HCT116 (cell line): Measurements from ENCODE around the gene THADA. TPM values are rescaled to one million over a fixed set of nuclear protein-coding genes. Genes with fewer than 3 reads are reported as not detected.
"Not testable (repeated sequence)": the region's sequence is repeated elsewhere in the genome, so short reads cannot be mapped to it uniquely, and the experiment has no call there.

Experiments used
- ATAC-seq: fragments of 200-7000 bp; cut with Tn5 transposase; 2 replicates; pipeline ENCODE4 v1.9.1; 2020; ENCODE audit warnings: mild to moderate bottlenecking, moderate library complexity
- BruUV-seq: library from RNA; stranded (reverse); fragments of 400-500 nt; replicated peaks from 2 replicates; lab custom pipeline; 2021; lab: Mats Ljungman, UMichigan
- CTCF ChIA-PET: fragments of 300-600 bp; sonication (Branson Sonifier 250); formaldehyde crosslinking; loops from one replicate; lab custom pipeline; 2021; ENCODE audit warnings: antibody characterized with exemption; lab: Charles Lee
- POLR2A ChIA-PET: fragments of 300-600, 350-600 bp; sonication (Branson Sonifier 250); formaldehyde crosslinking; loops from one replicate; lab custom pipeline; 2021; ENCODE audit warnings: antibody characterized with exemption; lab: Charles Lee
- RAD21 ChIA-PET, 2 experiments: fragments of 300-600 bp; sonication (Branson Sonifier 250); formaldehyde crosslinking; loops; one replicate each; lab custom pipeline; 2023; ENCODE audit warnings: low total read pairs in 2 of 2; ENCODE audit not compliant: uncharacterized antibody in 2 of 2, unreplicated experiment in 2 of 2, low non-redundant PET in 1 of 2; lab: Charles Lee
- DNase-seq: peaks from one replicate; pipeline ENCODE4 v3.0.0-alpha.2; 2010; ENCODE audit warnings: low read depth, low spot score
- H2AFZ ChIP-seq: fragments of 200-600 bp; shearing (Covaris generic), sonication (generic); 2 replicates; pipeline ENCODE4 v1.6.1; 2017; ENCODE audit warnings: low read depth, mixed run types, mixed read lengths, antibody characterized with exemption, low read length; ENCODE audit not compliant: poor library complexity, severe bottlenecking
- H3K27ac ChIP-seq: 2 replicates; pipeline ENCODE4 v1.5.1; 2012; ENCODE audit warnings: low read depth, low read length
- H3K27me3 ChIP-seq: fragments of 200-600 bp; sonication (generic); 2 replicates; pipeline ENCODE4 v1.6.1; 2016; ENCODE audit warnings: mixed run types, low read length, mixed read lengths; ENCODE audit not compliant: insufficient read depth
- H3K36me3 ChIP-seq, 2 experiments: fragments of 200-500 bp in 1 of 2; fragments of 200-600 bp in 1 of 2; sonication (Bioruptor generic) in 1 of 2; sonication (generic) in 1 of 2; 2 replicates each; pipeline versions ENCODE4 v1.5.1 to v1.6.1; 2014 to 2016; ENCODE audit warnings: low read length in 2 of 2, inconsistent platforms in 1 of 2, mixed read lengths in 1 of 2, mixed run types in 1 of 2; ENCODE audit not compliant: insufficient read depth in 2 of 2, control insufficient read depth in 1 of 2
- H3K4me1 ChIP-seq, 2 experiments: fragments of 200-600 bp in 1 of 2; sonication (generic) in 1 of 2; 2 replicates each; pipeline versions ENCODE4 v1.5.1 to v1.6.1; 2012 to 2017; ENCODE audit warnings: low read length in 2 of 2, inconsistent platforms in 1 of 2, mild to moderate bottlenecking in 1 of 2, mixed read lengths in 1 of 2, mixed run types in 1 of 2, moderate library complexity in 1 of 2; ENCODE audit not compliant: insufficient read depth in 2 of 2, control insufficient read depth in 1 of 2
- H3K4me2 ChIP-seq: fragments of 200-600 bp; sonication (generic); 2 replicates; pipeline ENCODE4 v1.6.1; 2017; ENCODE audit warnings: mixed run types, low read length, mixed read lengths
- H3K4me3 ChIP-seq, 2 experiments: fragments of 200-600 bp in 1 of 2; sonication (generic) in 1 of 2; replicated peaks in 1 of 2; 2 replicates each; pipeline ENCODE4 v1.5.1; 2011 to 2016; ENCODE audit warnings: low read length in 2 of 2, control low read depth in 1 of 2, low read depth in 1 of 2, mild to moderate bottlenecking in 1 of 2, mixed read lengths in 1 of 2, mixed run types in 1 of 2
- H3K79me2 ChIP-seq: fragments of 200-600 bp; sonication (generic); 2 replicates; pipeline ENCODE4 v1.6.1; 2017; ENCODE audit warnings: mild to moderate bottlenecking, mixed run types, low read length, moderate library complexity, mixed read lengths; ENCODE audit not compliant: insufficient read depth
- H3K9ac ChIP-seq: fragments of 200-600 bp; sonication (generic); 2 replicates; pipeline ENCODE4 v1.6.1; 2016; ENCODE audit warnings: low read length, mixed read lengths
- H3K9me2 ChIP-seq: fragments of 200-600 bp; sonication (generic), shearing (Covaris generic); 2 replicates; pipeline ENCODE4 v1.6.1; 2017; ENCODE audit warnings: mixed run types, mild to moderate bottlenecking, moderate library complexity; ENCODE audit not compliant: insufficient read depth
- H3K9me3 ChIP-seq, 2 experiments: fragments of 200-500 bp in 1 of 2; fragments of 200-600 bp in 1 of 2; sonication (Bioruptor generic) in 1 of 2; sonication (generic) in 1 of 2; 2 replicates each; pipeline ENCODE4 v1.6.1; 2014 to 2017; ENCODE audit warnings: low read length in 2 of 2, mixed read lengths in 2 of 2, inconsistent platforms in 1 of 2, low read depth in 1 of 2, mild to moderate bottlenecking in 1 of 2, mixed run types in 1 of 2, moderate library complexity in 1 of 2; ENCODE audit not compliant: control insufficient read depth in 1 of 2, insufficient read depth in 1 of 2
- H4K20me1 ChIP-seq: fragments of 200-600 bp; sonication (generic), shearing (Covaris generic); 2 replicates; pipeline ENCODE4 v1.6.1; 2017; ENCODE audit warnings: mixed run types, mild to moderate bottlenecking, moderate library complexity; ENCODE audit not compliant: insufficient read depth
- CBX3 ChIP-seq: IDR thresholded peaks from 2 replicates; pipeline ENCODE4 v1.6.1; 2012; ENCODE audit warnings: low read depth
- CEBPB ChIP-seq: IDR thresholded peaks from 2 replicates; pipeline ENCODE4 v1.6.1; 2012; ENCODE audit warnings: low read depth
- ELF1 ChIP-seq: IDR thresholded peaks from 2 replicates; pipeline ENCODE4 v1.6.1; 2012; ENCODE audit warnings: low read depth, borderline replicate concordance
- FOSL1 ChIP-seq: IDR thresholded peaks from 2 replicates; pipeline ENCODE4 v1.6.1; 2012; ENCODE audit warnings: low read depth
- TCF7L2 ChIP-seq: IDR thresholded peaks from 2 replicates; pipeline ENCODE4 v1.7.0; 2011; ENCODE audit warnings: borderline replicate concordance, inconsistent platforms; ENCODE audit not compliant: insufficient read depth, insufficient read length; ENCODE audit errors: extremely low read depth
- YY1 ChIP-seq: IDR thresholded peaks from 2 replicates; pipeline ENCODE4 v1.6.1; 2011; ENCODE audit warnings: low read length, low read depth, moderate library complexity, mild to moderate bottlenecking; ENCODE audit not compliant: insufficient replicate concordance; ENCODE audit errors: extremely low read depth
- ZNF274 ChIP-seq: fragments of 200-500 bp; sonication (Bioruptor generic); IDR thresholded peaks from 2 replicates; pipeline ENCODE4 v1.6.1; 2014; ENCODE audit warnings: mild to moderate bottlenecking, low read depth, low read length, inconsistent platforms
- intact Hi-C: fragments of 100-400 bp; cut with micrococcal nuclease; formaldehyde crosslinking; loops from 2 replicates; pipeline ENCODE4 v1.10.0; 2022
- total RNA-seq: library from RNA; stranded (reverse); gene quantifications from one replicate; pipeline ENCODE4 v1.2.1, GENCODE V29; 2021; ENCODE audit not compliant: unreplicated experiment
- TF ChIP-seq, protein P1 (sequence below): IDR thresholded peaks from 2 replicates; pipeline ENCODE4 v1.6.1; 2012

Gene THADA
- total RNA-seq, 1 experiment from 2014 or later, result 30.7 TPM

- RAD21 ChIA-PET, result no interaction called here
- CTCF ChIA-PET, result no interaction called here
- POLR2A ChIA-PET, result no interaction called here
Observed at GRCh38 chr2:43551990-43552389, 43.8 kb downstream of the THADA start.

DNA sequence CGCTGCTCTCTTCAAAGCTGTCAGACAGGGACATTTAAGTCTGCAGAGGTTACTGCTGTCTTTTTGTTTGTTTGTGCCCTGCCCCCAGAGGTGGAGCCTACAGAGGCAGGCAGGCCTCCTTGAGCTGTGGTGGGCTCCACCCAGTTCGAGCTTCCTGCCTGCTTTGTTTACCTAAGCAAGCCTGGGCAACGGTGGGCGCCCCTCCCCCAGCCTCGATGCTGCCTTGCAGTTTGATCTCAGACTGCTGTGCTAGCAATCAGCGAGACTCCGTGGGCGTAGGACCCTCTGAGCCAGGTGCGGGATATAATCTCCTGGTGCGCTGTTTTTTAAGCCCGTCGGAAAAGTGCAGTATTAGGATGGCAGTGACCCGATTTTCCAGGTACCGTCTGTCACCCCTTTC lies 47.5 kb downstream of the THADA start:
- H3K4me1 ChIP-seq, POLR2A ChIA-PET, H3K79me2 ChIP-seq, H2AFZ ChIP-seq, H3K9me3 ChIP-seq, H3K4me2 ChIP-seq, intact Hi-C loops, H3K9ac ChIP-seq, ATAC-seq, H3K9me2 ChIP-seq, RAD21 ChIA-PET, H4K20me1 ChIP-seq, DNase-seq, H3K27ac ChIP-seq, BruUV-seq, CTCF ChIA-PET, H3K4me3 ChIP-seq, H3K27me3 ChIP-seq: not testable (repeated sequence)
- peaks cover 7 to 11% of the 10 kb centered on the region in 2 experiments; a peak in 2 of 4 replicates for H3K36me3 ChIP-seq

More at GRCh38 chr2:43551990-43552389, 43.8 kb downstream of the THADA start:
- Histone ChIP-seq H3K9me3 (no peaks in the 10 kb centered on the region), H4K20me1 (no peaks in the 10 kb centered on the region), H3K9me2 (no peaks in the 10 kb centered on the region), H3K4me2 (no peak overlapping the region), H3K27ac (no peak overlapping the region), H3K79me2 (no peaks in the 10 kb centered on the region), H3K9ac (no peak overlapping the region), H2AFZ (no peak overlapping the region), H3K27me3 (no peaks in the 10 kb centered on the region), H3K4me1 (no peaks in the 10 kb centered on the region), H3K4me3 (no peak overlapping the region), H3K36me3 (peaks cover 14 to 16% of the 10 kb centered on the region in 2 experiments; a peak in 2 of 4 replicates)
- BruUV-seq, result no TSS peak
- TF ChIP-seq FOSL1 (no peak), ZNF274 (no peak), ELF1 (no peak), TCF7L2 (no peak), CBX3 (no peak), CEBPB (no peak), YY1 (no peak)
- TF ChIP-seq, protein P1, sequence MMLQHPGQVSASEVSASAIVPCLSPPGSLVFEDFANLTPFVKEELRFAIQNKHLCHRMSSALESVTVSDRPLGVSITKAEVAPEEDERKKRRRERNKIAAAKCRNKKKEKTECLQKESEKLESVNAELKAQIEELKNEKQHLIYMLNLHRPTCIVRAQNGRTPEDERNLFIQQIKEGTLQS, result no peak
- intact Hi-C loops, result no loop called here
- no peak for DNase-seq
- ATAC-seq, result no peak
